Osteocyte (in vitro differentiated cells): ENCODE results near the gene PCDH15. TPM values are rescaled to one million over a fixed set of nuclear protein-coding genes. Genes with fewer than 3 reads are reported as not detected.

Experiments
- DNase-seq: peaks from one replicate; pipeline ENCODE4 v3.0.0; 2021; ENCODE audit warnings: mixed read lengths; ENCODE audit not compliant: unreplicated experiment; ENCODE audit errors: extremely low spot score
- H3K27ac Mint-ChIP-seq: one replicate; pipeline ENCODE4 v1.8.0; 2021; ENCODE audit warnings: mild to moderate bottlenecking, mixed read lengths; ENCODE audit not compliant: unreplicated experiment
- H3K27me3 Mint-ChIP-seq: one replicate; pipeline ENCODE4 v1.8.0; 2021; ENCODE audit warnings: mixed read lengths; ENCODE audit not compliant: unreplicated experiment
- H3K36me3 Mint-ChIP-seq: one replicate; pipeline ENCODE4 v1.8.0; 2021; ENCODE audit warnings: mixed read lengths; ENCODE audit not compliant: unreplicated experiment
- H3K4me1 Mint-ChIP-seq: one replicate; pipeline ENCODE4 v1.8.0; 2021; ENCODE audit warnings: mixed read lengths; ENCODE audit not compliant: unreplicated experiment
- H3K4me3 Mint-ChIP-seq: one replicate; pipeline ENCODE4 v1.8.0; 2021; ENCODE audit warnings: mild to moderate bottlenecking, moderate library complexity, mixed read lengths; ENCODE audit not compliant: unreplicated experiment
- H3K9me3 Mint-ChIP-seq: one replicate; pipeline ENCODE4 v1.8.0; 2021; ENCODE audit warnings: mixed read lengths; ENCODE audit not compliant: unreplicated experiment
- CTCF ChIP-seq: fragments of 200-600 bp; sonication (generic); IDR thresholded peaks from 2 replicates; pipeline ENCODE4 v1.5.0; 2021; ENCODE audit warnings: antibody characterized with exemption, mild to moderate bottlenecking, moderate library complexity
- total RNA-seq: library from RNA; stranded (reverse); gene quantifications from 2 replicates; pipeline ENCODE4 v1.2.1, GENCODE V29; 2021

Gene PCDH15
- total RNA-seq, 1 donor from 2014 or later = 2.6 TPM

GRCh38 chr10:54660397-54660796 is 140.6 kb downstream of the PCDH15 start:
- no peaks in the 10 kb centered on the region for H3K4me1 Mint-ChIP-seq
- DNase-seq = no peak
- no peaks in the 10 kb centered on the region for H3K36me3 Mint-ChIP-seq
- no peak overlapping the region for H3K27ac Mint-ChIP-seq
- H3K4me3 Mint-ChIP-seq = no peak overlapping the region
- no peaks in the 10 kb centered on the region for H3K27me3 Mint-ChIP-seq
- no peak for TF ChIP-seq CTCF
- H3K9me3 Mint-ChIP-seq = peaks cover 5% of the 10 kb centered on the region

- Mint-ChIP-seq H3K9me3 (peaks cover 5% of the 10 kb centered on the region), H3K36me3 (no peaks in the 10 kb centered on the region)
Observed at GRCh38 chr10:54656643-54657042, 144.4 kb downstream of the PCDH15 start.

GRCh38 chr10:54653518-54653917 is 147.5 kb downstream of the PCDH15 start:
- Mint-ChIP-seq H3K36me3 (no peaks in the 10 kb centered on the region), H3K27ac (no peak overlapping the region), H3K4me1 (no peaks in the 10 kb centered on the region), H3K4me3 (no peak overlapping the region), H3K9me3 (peaks cover 5% of the 10 kb centered on the region), H3K27me3 (no peaks in the 10 kb centered on the region)
- no peak for DNase-seq
- no peak for TF ChIP-seq CTCF

More at GRCh38 chr10:54656643-54657042, 144.4 kb downstream of the PCDH15 start:
- TF ChIP-seq CTCF = no peak
- Mint-ChIP-seq H3K4me3 (no peak overlapping the region), H3K4me1 (no peaks in the 10 kb centered on the region), H3K27me3 (no peaks in the 10 kb centered on the region), H3K27ac (no peak overlapping the region)
- no peak for DNase-seq

GRCh38 chr10:54650547-54650946 is 150.5 kb downstream of the PCDH15 start:
- Mint-ChIP-seq H3K36me3 (no peaks in the 10 kb centered on the region), H3K27me3 (no peaks in the 10 kb centered on the region), H3K4me1 (no peaks in the 10 kb centered on the region), H3K9me3 (no peaks in the 10 kb centered on the region), H3K4me3 (no peak overlapping the region), H3K27ac (no peak overlapping the region)
- no peak for TF ChIP-seq CTCF
- no peak for DNase-seq

GRCh38 chr10:54622017-54622416 is 179.0 kb downstream of the PCDH15 start:
- Mint-ChIP-seq H3K4me1 (no peaks in the 10 kb centered on the region), H3K27me3 (no peaks in the 10 kb centered on the region), H3K4me3 (no peak overlapping the region), H3K36me3 (no peaks in the 10 kb centered on the region), H3K9me3 (peaks cover under 1% of the 10 kb centered on the region), H3K27ac (no peak overlapping the region)
- no peak for TF ChIP-seq CTCF
- DNase-seq = no peak
